Neuron (in vitro differentiated cells): ENCODE results near the gene HSPB1.

Source experiments
- H2AFZ ChIP-seq: one replicate; pipeline ENCODE4 v1.6.1; 2013; ENCODE audit warnings: low read depth, mild to moderate bottlenecking, inconsistent platforms, low read length, moderate library complexity
- H3K27me3 ChIP-seq: one replicate; pipeline ENCODE4 v1.6.1; 2013; ENCODE audit warnings: low read length; ENCODE audit not compliant: insufficient read depth
- H3K36me3 ChIP-seq: one replicate; pipeline ENCODE4 v1.6.1; 2013; ENCODE audit warnings: low read length; ENCODE audit not compliant: insufficient read depth
- H3K4me1 ChIP-seq: one replicate; pipeline ENCODE4 v1.6.1; 2013; ENCODE audit warnings: low read length; ENCODE audit not compliant: insufficient read depth
- H3K4me3 ChIP-seq: 2 replicates; pipeline ENCODE4 v1.5.1; 2013; ENCODE audit warnings: mild to moderate bottlenecking, low read length, moderate library complexity
- H3K9me3 ChIP-seq: one replicate; pipeline ENCODE4 v1.6.1; 2013; ENCODE audit warnings: low read length

Gene HSPB1

DNA sequence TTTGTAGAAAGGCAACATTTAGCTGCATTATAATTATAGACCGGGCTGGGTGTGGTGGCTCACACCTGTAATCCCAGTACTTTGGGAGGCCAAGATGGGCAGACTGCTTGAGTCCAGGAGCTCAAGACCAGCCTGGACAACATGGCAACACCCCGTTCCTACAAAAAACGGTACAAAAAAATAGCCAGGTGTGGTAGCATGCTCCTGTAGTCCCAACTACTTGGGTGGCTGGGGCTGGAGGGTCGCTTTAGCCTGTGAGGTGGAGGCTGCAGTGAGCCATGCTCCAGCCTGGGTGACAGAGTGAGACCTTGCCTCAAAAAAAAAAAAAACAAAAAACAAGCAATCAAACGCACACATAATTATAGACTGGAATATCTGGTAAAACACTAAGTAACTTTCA lies 51.3 kb downstream of the HSPB1 start:
- Histone ChIP-seq H3K27me3 (no peaks in the 10 kb centered on the region), H3K9me3 (peaks cover 22% of the 10 kb centered on the region), H3K4me1 (peaks cover 16% of the 10 kb centered on the region), H3K4me3 (no peak overlapping the region), H3K36me3 (peaks cover 69% of the 10 kb centered on the region), H2AFZ (no peak overlapping the region)
